HG03558 (cell line): ENCODE measurements around the gene SMC3.

ENCODE experiments used
- ATAC-seq: cut with Tn5 transposase; IDR thresholded peaks from one replicate; pipeline ENCODE4 v1.9.1; 2021; ENCODE audit warnings: moderate number of reproducible peaks; ENCODE audit not compliant: unreplicated experiment; ENCODE audit errors: extremely low read depth

Gene SMC3

DNA sequence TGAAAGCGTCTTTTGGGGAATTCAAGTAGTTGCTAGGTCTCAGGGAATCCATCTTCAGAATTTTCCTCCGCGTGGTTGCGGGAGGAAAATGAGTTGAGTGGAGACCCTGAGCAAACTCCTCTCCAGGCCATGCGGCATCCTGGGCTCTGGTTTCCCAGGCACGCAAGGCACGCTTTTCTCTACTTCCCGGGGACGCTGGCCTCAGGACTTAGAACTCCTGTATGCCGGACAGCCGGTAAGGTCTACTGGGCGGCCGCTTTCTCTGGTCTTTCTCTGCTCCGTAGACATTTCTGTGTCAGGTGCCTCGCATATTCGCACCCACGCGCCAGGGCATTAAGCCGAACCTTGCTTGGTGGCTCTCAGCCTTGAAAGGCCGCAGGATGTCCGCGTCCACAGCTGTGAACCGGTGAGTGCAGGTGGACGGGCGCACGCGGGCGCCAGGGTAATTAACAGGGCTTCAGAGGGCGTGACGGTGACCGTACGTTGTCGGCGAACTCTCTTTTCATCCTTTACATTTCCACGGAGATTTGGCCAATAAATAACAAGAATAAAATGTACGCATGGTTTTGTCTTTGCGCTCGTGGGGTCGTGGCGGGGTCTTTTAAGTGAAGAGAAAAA is 75.6 kb downstream of the SMC3 start:
- no peak for ATAC-seq

DNA sequence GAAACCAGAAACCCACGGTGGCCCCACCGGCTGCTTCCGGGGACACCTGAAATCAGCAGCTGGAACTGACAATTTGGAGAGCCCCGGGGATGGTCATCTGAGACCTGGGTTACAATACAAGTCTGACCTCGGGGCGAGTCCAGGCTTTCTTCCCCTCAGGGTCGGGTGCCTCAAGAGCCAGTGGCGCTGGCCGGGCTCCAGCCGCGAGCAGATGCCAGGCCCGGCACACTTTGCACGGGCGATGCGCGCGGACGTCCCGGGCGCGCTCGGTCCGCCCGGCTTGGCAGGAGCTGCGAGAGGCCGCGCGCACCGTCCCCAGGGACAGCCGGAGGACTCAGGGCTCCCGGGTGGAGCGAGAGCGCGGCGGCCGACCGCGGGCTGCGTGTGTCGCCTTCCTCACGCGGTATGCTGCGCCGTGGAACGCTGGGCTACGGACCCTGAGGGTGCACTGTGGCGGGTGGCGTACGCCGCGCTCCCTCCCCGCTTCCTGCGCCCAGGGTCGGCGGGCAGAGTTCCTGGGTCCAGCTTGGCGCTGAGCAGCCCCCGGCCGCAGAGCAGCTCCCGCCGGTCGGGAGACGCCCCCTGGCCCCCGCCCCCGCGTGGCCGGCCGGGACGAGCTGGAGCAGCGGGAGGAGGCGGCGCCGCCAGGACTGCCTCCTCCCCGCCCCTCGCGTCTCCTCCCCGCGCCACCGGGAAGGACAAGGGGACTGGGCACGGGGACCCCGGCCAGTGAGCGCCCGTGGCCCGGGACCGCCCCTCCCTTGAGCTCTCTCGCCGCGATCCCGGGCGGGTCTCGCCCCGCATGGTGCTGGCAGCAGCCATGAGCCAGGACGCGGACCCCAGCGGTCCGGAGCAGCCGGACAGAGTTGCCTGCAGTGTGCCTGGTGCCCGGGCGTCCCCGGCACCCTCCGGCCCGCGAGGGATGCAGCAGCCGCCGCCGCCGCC is 76.4 kb downstream of the SMC3 start, which contains the start of gene RBM20:
TSS of gene RBM20 (plus strand) at position 684 of the 945 bp plus-strand sequence. CDS start at position 803, 119 bp downstream.
- ATAC-seq = no peak

DNA sequence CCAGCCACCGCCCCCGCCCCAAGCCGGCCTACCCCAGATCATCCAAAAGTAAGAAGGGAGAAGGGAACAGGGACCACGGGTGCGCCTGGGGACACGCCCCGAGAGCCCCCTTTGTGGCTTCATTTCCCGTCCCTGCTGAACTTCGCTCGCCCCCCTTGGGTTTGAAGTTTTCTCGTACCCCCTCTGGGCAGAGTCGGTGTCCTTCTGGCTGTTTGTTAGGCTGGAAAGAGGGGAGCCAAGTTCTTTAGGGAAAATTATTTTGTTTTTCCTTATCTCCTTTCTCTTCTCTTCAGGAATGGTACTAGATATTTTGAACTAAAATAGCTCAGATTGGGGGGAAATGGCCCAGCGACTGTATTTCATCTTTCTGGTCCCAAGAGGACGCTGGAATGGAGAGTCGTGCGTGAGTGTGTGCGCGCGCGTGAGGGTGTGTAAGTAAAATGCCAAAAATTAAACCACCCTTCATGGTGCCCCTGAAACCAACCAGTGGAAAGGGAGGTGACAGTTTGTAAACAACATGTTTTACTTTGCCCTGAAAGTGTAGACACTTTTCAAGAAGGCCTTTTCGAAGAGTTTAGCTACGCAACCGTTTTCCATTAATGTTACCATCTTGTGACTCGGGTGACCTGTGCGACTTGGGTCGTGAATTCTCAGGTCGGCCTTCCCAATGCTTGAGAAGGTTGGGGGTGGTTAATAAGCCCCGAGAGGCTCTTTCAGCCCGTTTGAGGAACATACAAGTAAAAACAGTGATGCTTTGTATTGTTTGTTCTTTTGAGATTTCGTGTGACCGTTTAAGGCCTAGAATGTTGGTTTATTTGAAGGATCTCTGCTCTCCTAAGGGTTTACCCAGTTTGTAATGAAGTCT is 77.3 kb downstream of the SMC3 start:
- ATAC-seq = no peak

DNA sequence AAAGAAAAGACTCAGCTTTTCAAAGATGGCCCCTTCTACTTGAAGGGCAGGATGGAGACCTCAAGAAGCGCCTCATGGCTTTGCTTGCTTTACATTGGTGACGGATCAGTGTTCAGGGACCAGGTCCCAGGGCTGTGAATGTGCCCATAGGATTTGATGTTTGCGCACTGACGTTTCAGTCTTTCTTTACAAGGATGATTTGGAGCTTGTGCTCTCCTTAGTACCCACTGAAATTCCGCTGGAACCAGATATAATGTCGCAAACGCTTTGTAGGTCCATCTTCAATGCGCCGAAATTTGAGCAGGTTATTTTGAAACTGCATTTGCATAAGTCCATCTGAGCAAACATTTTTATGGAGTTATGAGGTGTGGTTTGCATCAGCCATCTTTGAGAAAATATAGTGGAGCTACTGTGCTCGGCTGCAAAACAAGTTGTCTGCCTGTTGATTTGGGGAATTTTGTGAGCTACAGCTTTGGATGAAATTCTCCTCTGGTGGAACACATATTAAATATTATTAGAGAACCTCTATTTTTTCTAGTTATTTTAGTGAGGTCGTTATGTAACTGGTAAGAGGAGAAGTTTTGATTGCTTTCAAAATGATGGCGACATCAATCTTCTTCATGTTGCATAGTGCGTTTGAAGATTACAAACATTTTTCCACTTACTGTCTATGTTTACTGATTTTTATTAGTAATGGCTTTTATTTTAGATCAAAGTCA is 79.1 kb downstream of the SMC3 start:
- no peak for ATAC-seq

DNA sequence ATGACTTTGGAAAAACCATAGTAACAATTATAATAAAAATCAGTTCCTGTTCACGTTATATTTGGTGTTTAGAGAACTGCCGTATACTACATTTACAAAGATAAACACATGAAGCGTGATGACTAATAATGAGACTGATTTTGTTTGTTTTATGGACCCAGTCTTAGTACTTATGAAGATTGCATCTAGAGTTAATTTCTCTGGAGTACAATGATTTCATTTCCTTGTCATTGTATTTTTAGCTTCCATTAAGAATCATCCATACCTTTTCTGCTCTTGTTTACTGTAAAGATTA is 79.6 kb downstream of the SMC3 start:
- ATAC-seq = no peak

DNA sequence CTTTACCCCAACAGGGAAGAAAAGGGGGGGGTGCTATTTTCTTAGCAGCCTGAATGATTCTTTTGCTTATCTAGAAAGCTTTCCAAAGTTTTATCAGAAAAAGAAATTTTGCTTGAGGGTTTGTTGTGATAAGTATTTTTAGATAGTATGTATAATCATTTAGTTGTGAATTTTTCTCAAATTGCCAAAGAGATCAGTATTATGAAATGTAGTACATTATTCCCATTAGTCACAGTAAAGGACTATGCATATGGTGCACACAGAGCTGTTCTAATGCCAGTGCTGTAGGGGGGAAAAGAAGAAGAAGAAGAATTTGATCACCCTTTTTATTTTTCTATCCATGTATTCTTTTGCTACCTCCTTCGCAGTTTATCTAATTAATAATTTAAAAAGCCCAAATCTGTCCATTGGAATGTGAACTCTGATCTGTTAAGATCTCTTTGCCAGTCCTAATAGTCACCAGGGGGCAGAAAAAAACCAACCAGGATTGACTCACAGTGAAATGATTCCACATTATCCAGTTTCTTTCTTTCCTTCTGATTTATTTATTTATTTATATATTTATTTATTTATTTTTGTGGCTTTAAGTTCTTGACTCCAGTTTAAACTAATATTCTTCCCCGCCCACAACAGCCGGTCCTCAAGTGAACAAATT is 81.3 kb downstream of the SMC3 start:
- ATAC-seq = no peak

DNA sequence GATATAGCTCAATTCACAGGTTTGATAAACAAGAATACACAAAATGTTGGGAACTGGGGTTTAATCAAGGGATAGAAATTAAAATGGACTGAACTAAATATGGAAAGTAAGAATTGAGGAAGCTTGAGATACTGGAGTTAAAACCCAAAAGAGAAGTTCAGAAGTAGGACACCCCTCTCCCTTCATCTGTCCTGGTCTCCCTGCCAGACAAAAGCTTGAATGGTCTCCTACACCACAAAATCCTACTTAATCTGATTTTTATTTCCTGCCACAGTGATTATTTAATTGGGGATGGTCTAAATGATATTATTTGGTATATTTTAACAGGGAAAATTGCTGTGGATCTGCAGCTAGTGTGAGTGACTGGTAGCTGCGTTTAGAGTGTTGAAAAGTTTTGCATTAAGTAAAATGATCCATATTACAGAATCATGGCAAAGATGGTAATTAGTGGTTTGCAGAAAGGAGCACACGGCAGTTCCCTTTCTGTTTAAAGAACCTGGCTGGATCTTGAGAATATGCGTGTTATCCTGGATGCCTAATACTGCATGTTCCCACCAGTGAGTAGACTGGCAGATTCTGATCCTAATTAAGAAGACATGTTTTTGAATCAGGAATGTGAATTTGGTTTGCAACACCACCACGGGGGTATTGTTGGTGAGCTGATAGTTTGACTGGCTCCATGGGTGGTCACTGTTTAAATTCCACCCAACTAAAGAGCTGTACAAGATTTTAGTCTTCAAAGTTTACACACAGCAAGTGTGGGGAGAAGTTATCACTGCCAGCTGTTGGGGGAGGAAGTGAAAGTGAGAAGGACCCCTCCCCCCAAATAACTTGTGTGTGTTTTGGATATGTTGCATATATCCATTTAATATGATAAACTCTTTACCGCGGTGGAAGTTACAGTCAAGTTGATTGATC is 82.1 kb downstream of the SMC3 start:
- no peak for ATAC-seq

DNA sequence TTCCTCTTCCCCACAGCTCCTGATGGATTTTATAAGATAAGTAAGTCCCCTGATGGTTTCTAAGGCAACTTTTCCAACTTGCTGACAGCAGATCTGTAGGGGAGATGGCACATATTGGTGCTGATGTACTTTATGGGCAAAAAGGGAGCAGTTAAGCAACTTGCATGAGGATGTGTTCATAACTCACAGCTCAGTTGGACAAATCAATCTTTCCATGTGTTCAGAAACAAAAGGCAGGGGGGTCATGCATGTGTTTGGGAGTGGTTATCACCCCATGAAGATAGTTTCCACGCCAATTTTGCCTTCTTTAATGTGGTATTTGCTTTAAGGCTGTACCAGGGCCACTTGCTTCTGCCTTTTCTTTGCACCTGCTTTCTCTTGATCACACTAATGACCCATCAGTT is 82.8 kb downstream of the SMC3 start:
- ATAC-seq = no peak

DNA sequence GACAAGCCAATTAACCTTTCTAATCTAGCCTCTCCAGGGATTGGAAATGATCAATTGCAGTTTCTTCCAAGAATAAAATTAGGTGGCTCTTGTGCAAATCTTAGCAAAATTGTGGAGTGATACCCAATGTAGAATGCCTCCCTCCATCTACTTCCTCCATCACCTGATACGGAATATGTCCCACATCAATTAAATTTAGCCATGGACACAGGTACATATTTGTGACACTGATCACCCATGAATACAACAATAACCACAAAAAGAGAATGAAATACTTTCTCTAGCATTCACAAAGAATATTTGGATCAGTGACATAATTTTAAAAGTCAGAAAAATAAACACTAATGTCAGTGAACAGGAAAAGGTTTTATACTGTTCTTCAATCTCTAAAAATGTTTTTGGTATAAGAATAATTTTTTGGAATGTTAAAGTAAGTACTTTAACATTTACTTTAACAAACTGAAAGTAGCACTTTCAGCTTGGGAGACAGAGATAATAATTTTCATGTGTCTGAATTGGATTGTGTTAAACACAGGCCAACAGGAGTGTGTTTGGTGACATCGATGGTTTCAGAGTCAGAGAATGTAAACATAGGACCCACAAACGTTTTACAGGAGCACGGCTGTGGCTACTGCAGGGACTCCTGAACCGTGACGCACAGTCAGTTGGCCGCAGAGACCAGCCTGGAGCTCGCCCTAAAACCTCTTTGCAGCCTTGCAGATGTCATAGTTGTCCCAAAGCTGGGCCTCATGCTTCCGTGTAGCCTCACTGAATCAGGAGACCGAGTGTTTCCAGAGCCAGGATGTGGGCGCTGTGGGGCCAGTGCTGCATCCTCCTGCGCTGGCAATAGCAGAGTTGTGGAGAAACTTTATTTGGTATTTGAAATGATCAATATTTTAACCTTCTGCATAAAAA is 83.8 kb downstream of the SMC3 start:
- no peak for ATAC-seq

DNA sequence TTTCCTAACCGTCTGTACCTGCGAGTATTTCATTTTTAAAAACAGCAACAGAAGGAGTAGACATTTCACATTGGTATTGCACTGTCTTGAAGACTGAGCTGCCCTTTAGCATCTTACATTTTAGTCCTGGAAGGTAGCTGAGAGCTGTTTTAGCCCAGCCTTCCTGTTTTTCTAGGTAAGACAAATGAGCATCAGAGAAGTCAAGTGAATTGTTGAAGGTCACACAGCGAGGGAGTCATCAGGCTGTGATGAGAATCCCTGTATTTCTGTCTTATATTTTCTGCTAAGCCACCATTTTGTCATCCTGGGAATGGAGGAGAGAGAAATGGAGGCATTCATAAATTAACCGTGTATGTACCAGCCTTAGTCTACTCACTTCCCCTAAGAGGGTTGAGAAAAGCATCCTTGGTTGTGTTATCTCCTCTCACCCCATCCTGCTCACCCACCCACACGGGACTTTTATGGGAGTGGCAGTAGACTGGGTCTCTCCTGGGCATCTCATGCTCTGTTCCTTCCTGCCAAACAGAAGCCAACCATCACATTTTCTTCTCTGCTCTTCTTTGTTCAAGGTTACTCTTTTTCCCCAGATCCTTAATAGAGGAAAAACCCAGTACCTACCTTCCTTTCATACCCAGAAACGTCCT is 85.1 kb downstream of the SMC3 start:
- no peak for ATAC-seq
